Left lung (tissue), 10 donors: ENCODE results near the gene GDI1. TPM values are rescaled to one million over a fixed set of nuclear protein-coding genes. Genes with fewer than 3 reads are reported as not detected.

ENCODE experiments used
- ATAC-seq: fragments of 200-7000 bp; cut with Tn5 transposase; one replicate; pipeline ENCODE4 v1.9.1; 2020; ENCODE audit warnings: moderate library complexity
- DNase-seq, 4 donors: peaks; one replicate each; pipeline ENCODE4 v3.0.0-alpha.2; 2013 to 2020
- H3K27ac ChIP-seq, 2 donors: fragments of 200-600 bp; sonication (generic) in 1 of 2; one replicate each; pipeline versions ENCODE4 v1.5.0 to v1.8.0; 2020 to 2021
- H3K27me3 ChIP-seq, 2 donors: fragments of 200-600 bp; sonication (generic) in 1 of 2; one replicate each; pipeline versions ENCODE4 v1.5.0 to v1.8.0; 2020 to 2021
- H3K36me3 ChIP-seq, 2 donors: fragments of 200-600 bp; sonication (generic) in 1 of 2; one replicate each; pipeline versions ENCODE4 v1.5.0 to v1.8.0; 2020 to 2021
- H3K4me1 ChIP-seq, 2 donors: fragments of 200-600 bp; one replicate each; pipeline ENCODE4 v1.8.0; 2021
- H3K4me3 ChIP-seq, 2 donors: fragments of 200-600 bp; sonication (generic) in 1 of 2; one replicate each; pipeline versions ENCODE4 v1.5.0 to v1.8.0; 2020 to 2021; ENCODE audit warnings: mild to moderate bottlenecking in 1 of 2
- H3K9me3 ChIP-seq, 2 donors: fragments of 200-600 bp; sonication (generic) in 1 of 2; one replicate each; pipeline versions ENCODE4 v1.5.0 to v1.8.0; 2020 to 2021
- CTCF ChIP-seq, 2 donors: fragments of 200-600 bp; sonication (generic) in 1 of 2; IDR thresholded peaks; one replicate each; pipeline versions ENCODE4 v1.5.0 to v1.8.0; 2021; ENCODE audit warnings: antibody characterized with exemption in 2 of 2
- intact Hi-C, 2 donors: fragments of 100-400 bp; cut with DNase I; formaldehyde crosslinking; loops; one replicate each; pipeline versions ENCODE4 v1.11.2 to v1.14.2; 2022
- polyA plus RNA-seq, 6 donors: library from polyadenylated mRNA; unstranded; fragments of 120-200 nt; gene quantifications; one replicate each; pipeline ENCODE4 v1.2.1, GENCODE V29; 2013; ENCODE audit not compliant: insufficient read length in 6 of 6
- total RNA-seq, 2 donors: library from RNA; stranded (reverse); fragmentation: NEBNext Ultra II Directional; extraction: Animal tissue kit (Norgen Biotek cat#: 25700); gene quantifications; one replicate each; pipeline ENCODE4 v1.2.1, GENCODE V29; 2021
- donor health status: DM: no; HTN: yes; CAD: no.
- donor health status: DM: no; HTN: no; CAD: no.

The GDI1 gene
- total and polyA plus RNA-seq, 8 donors = 107 to 163 (median 128) TPM

- ATAC-seq (no peak), DNase-seq (no peak)
- TF ChIP-seq CTCF (IDR thresholded peaks at IDR 0.05) = no peak
- no peaks in the 10 kb centered on the region for H3K9me3 ChIP-seq
- H3K4me3 ChIP-seq = no peak overlapping the region
- H3K36me3 ChIP-seq = peaks cover 0 to 45% of the 10 kb centered on the region in 2 donors
- H3K27me3 ChIP-seq = no peaks in the 10 kb centered on the region
- H3K4me1 ChIP-seq = peaks cover 0 to 2% of the 10 kb centered on the region in 2 donors
- intact Hi-C loops = no loop called here
- no peak overlapping the region for H3K27ac ChIP-seq
These were observed 36.0 kb downstream of the GDI1 start for GRCh38 chrX:154472685-154473632.

- H3K27me3 ChIP-seq = no peaks in the 10 kb centered on the region
- H3K4me1 ChIP-seq = peaks cover 0 to 5% of the 10 kb centered on the region in 2 donors
- no peak overlapping the region for H3K4me3 ChIP-seq
- DNase-seq = no peak
- H3K36me3 ChIP-seq = peaks cover 0 to 37% of the 10 kb centered on the region in 2 donors
- ATAC-seq = no peak
- intact Hi-C loops = no loop called here
- no peak overlapping the region for H3K27ac ChIP-seq
- H3K9me3 ChIP-seq = no peaks in the 10 kb centered on the region
- TF ChIP-seq CTCF (IDR thresholded peaks at IDR 0.05) = no peak
These were observed 36.7 kb downstream of the GDI1 start for GRCh38 chrX:154473683-154474082.

GRCh38 chrX:154476821-154477220 lies 39.9 kb downstream of the GDI1 start:
- intact Hi-C loops = no loop called here
- no peak overlapping the region for H3K27ac ChIP-seq

GRCh38 chrX:154477891-154478477 lies 41.0 kb downstream of the GDI1 start:
- Histone ChIP-seq H3K27ac (peak overlapping the region in 1 of 2 donors; percentile 84), H3K4me1 (peaks cover 0 to 10% of the 10 kb centered on the region in 2 donors), H3K4me3 (peak overlapping the region; percentile 22 to 43), H3K9me3 (no peaks in the 10 kb centered on the region), H3K36me3 (peaks cover 0 to 3% of the 10 kb centered on the region in 2 donors), H3K27me3 (no peaks in the 10 kb centered on the region)
- DNase-seq = no peak
- TF ChIP-seq CTCF (IDR thresholded peaks at IDR 0.05) = no peak
- intact Hi-C loops = no loop called here
- ATAC-seq = no peak

More at GRCh38 chrX:154476821-154477220, 39.9 kb downstream of the GDI1 start:
- Histone ChIP-seq H3K36me3 (peaks cover 0 to 6% of the 10 kb centered on the region in 2 donors), H3K27me3 (no peaks in the 10 kb centered on the region), H3K9me3 (no peaks in the 10 kb centered on the region), H3K4me1 (peaks cover 0 to 10% of the 10 kb centered on the region in 2 donors), H3K4me3 (no peak overlapping the region)
- DNase-seq = no peak
- no peak for ATAC-seq
- TF ChIP-seq CTCF (IDR thresholded peaks at IDR 0.05) = no peak
